ENCODE data around the gene YBX2. TPM values are rescaled to one million over a fixed set of nuclear protein-coding genes. Genes with fewer than 3 reads are reported as not detected.

YBX2 gene
- total RNA-seq, 1 experiment from 2014 or later: not detected

DNA sequence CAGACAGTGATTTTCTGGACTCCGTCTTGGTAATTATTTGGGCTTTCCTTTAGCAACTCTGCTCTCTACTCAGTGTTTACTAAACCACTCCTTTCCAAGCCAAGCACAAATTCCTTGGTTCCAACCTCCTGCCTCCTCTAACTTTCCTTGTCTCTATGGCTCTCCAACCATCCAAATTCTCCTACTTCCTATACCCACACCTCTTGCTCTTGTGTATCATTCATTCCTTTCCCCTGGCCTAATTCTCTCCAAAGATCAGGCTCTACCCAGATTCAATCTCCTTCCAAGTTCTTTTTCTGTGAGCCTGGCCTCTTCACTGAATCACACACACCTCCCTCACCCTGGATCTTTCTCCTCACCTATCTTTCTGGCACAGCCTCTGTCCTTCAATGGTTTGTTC is 33.6 kb upstream of the YBX2 start:
- DNase-seq: no peak
- H3K27ac ChIP-seq: no peak overlapping the region
- H3K36me3 ChIP-seq: no peaks in the 10 kb centered on the region
- H3K4me1 ChIP-seq: peaks cover 2% of the 10 kb centered on the region; the same call in 1 of the 2 replicates
- H3K9me3 ChIP-seq (replicated peaks): no peaks in the 10 kb centered on the region
- no peaks in the 10 kb centered on the region for H3K27me3 ChIP-seq
- peak overlapping the region; percentile 69; the same call in 1 of the 2 replicates for H3K4me3 ChIP-seq

DNA sequence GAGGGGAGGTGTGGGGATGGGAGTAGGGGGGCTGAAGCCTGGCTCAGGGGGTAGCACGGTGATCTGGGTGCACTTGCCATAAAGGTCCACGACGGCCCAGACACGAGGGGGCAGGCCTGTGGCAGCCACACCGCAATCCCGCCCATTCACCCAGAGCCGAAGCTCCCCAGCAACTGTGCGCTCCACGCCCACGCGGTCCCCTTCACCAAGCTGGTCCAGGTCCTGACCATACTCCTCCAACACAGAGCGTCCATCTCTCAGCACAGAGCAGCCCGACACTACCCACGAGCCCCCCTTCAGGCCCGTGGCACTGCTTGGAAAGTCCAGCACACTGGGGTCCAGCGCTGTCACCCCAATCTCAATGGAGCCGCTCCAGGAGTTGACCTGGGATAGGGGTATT is 33.1 kb upstream of the YBX2 start:
- Histone ChIP-seq H3K4me1 (peaks cover 2% of the 10 kb centered on the region; the same call in 1 of the 2 replicates), H3K27ac (no peak overlapping the region), H3K27me3 (no peaks in the 10 kb centered on the region), H3K36me3 (no peaks in the 10 kb centered on the region), H3K4me3 (no peak overlapping the region), H3K9me3 (replicated peaks) (no peaks in the 10 kb centered on the region)
- DNase-seq: no peak

DNA sequence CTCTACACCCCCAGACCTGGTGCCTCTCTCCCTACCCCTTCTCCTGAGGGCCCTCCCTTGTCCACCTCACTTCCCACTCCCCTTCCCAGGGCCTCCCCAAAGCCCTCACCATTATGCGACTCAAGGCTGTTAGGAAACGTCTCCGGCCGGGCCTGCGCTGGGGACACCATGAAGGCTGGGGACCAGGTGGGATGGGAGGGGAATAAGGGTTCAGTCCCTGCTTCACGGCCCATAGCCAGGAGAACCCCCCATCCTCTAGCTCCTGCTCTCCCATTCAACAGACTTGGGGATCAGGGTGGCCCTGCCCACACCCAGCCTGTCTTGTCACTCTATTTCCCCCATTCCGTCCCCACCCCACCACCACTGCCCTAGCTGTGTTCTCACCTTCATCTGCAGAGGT is 32.6 kb upstream of the YBX2 start:
- DNase-seq: no peak

DNA sequence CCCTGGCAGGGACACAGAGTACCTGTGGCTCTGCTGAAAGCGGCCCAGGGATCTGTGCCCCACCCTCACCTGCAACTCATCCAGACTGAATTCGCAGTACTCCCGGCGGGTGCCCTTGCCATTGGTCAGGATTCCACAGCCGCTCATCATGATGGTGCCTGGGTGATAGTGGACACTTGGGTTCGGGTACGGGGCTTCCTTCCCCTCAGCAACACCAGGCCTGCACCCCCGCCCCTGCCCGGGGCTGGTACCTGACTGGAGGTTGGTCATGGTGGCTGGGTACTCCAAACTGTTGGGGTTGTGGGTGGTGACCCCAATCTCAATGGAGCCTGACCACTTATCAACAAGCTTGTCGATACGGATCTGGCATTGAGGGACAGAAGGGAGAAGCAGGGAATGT is 31.7 kb upstream of the YBX2 start:
- Histone ChIP-seq H3K27ac (no peak overlapping the region), H3K4me3 (no peak overlapping the region), H3K27me3 (no peaks in the 10 kb centered on the region), H3K9me3 (replicated peaks) (no peaks in the 10 kb centered on the region), H3K4me1 (peaks cover 2% of the 10 kb centered on the region; the same call in 1 of the 2 replicates), H3K36me3 (no peaks in the 10 kb centered on the region)
- DNase-seq: no peak

More for the DNA sequence above, 32.6 kb upstream of the YBX2 start:
- no peaks in the 10 kb centered on the region for H3K9me3 ChIP-seq (replicated peaks)
- peaks cover 2% of the 10 kb centered on the region; the same call in 1 of the 2 replicates for H3K4me1 ChIP-seq
- no peaks in the 10 kb centered on the region for H3K27me3 ChIP-seq
- H3K27ac ChIP-seq: no peak overlapping the region
- no peak overlapping the region for H3K4me3 ChIP-seq
- no peaks in the 10 kb centered on the region for H3K36me3 ChIP-seq

DNA sequence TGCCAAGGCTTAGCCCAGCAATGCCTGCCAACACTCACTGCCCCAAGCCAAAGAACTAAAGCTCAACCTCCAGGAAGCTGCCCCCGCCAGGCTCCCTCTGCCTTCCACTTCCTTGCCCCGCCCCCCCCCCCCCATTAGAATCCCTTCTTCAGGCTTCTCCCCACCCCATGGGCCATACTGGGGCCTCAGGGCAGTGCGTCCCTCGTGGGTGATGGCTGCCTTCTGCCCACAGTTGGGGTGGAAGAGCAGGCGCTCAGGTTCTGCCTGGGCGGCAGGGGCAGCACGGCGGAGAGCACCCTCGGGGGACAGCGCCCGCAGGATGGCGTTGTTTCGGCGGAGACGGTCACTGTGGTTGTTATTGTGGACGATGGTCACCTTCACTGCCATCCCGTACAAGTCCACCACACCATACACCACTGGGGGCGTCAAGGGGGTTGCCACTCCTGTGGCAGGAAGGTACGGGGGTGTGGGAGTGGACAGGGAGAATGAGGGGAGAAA is 30.6 kb upstream of the YBX2 start:
- no peaks in the 10 kb centered on the region for H3K4me1 ChIP-seq
- H3K36me3 ChIP-seq: no peaks in the 10 kb centered on the region
- DNase-seq: no peak
- H3K27ac ChIP-seq: no peak overlapping the region
- no peaks in the 10 kb centered on the region for H3K27me3 ChIP-seq
- H3K4me3 ChIP-seq: no peak overlapping the region
- no peaks in the 10 kb centered on the region for H3K9me3 ChIP-seq (replicated peaks)

DNA sequence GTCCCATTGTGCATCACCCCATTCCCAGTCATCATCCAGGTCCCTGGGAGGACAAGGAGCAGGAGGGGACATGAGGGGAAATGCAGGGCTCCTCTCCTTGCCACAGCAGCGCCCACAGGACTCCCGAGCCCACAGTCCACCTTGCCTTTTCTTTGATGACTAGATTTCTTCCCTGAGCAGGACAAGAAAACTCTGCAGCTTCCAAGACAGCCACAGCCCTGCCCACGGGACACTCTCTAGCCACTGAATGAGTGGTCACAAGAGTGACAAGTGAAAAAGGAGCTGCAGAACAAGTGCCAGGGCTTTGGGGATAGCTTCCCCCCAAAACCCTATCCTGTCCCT is 30.0 kb upstream of the YBX2 start:
- Histone ChIP-seq H3K9me3 (replicated peaks) (no peaks in the 10 kb centered on the region), H3K27me3 (no peaks in the 10 kb centered on the region), H3K27ac (no peak overlapping the region), H3K36me3 (no peaks in the 10 kb centered on the region), H3K4me1 (no peaks in the 10 kb centered on the region), H3K4me3 (no peak overlapping the region)
- no peak for DNase-seq

DNA sequence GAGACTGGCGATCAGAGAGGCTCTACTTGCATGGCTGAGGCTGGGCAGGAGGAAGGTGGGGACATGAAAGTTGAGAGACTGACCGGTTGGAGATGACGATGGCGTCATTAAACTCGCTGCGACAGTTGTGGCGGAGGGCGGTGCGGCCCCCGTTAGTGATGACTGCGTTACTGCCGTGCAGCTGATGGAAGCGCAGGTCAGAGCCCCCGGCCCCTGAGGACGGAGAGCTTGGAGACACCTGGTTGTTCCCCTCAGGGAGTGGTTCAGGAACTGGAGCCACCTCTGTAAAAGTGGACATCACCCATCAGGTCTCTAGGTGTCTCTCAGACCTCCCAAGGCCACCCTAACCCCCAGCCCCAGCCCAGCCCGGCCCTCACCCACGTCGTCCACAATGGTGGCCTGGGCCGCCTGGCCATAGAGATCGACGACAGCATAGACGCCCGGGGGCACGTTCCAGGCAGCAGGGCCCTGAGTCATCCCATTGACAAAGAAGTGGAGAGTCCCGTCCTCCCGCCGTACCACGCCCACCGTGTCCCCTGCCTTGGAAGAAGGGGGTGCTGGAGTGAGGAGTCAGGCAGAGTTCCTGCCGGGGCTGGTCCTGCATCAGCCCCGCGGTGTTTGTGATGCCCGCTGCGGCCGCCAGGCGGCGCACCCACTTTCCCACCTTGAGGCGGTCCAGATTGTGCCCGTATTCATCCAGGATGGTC is 29.4 kb upstream of the YBX2 start:
- H3K9me3 ChIP-seq (replicated peaks): no peaks in the 10 kb centered on the region
- H3K36me3 ChIP-seq: no peaks in the 10 kb centered on the region
- H3K27ac ChIP-seq: no peak overlapping the region
- H3K27me3 ChIP-seq: no peaks in the 10 kb centered on the region
- no peaks in the 10 kb centered on the region for H3K4me1 ChIP-seq
- DNase-seq: no peak
- no peak overlapping the region for H3K4me3 ChIP-seq

DNA sequence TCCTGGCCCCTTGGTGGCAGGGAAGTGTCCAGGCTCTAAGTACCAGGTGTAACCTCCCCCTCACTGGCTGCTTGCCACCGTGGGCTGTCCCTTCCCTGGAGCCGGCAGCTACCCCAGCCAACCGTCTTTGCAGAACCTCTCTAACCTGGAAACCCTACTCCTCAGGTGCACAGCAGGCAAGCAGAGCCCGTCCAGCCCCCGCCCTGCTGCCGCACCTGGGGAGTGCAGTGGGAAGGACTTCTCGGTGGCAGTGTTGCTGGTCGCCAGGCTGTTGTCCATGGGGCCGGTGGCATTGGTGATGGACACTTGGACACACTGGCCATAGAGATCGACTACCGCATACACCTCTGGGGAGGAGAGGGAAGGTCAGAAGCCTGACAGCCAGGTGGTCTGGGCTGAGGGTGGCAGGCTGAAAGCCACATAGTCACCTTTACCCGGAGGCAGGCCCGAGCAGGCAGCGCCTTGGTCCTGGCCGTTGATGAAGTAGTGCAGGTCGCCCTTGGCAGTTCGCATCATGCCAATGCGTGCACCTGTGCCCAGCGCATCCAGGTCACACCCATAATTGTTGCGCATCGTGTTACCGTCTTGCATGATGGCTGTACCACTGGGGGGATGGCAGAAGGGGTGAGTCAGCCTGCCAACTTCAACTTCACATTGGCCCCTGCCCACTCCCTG is 28.2 kb upstream of the YBX2 start:
- DNase-seq: no peak
- H3K4me1 ChIP-seq: no peaks in the 10 kb centered on the region
- no peaks in the 10 kb centered on the region for H3K27me3 ChIP-seq
- H3K4me3 ChIP-seq: no peak overlapping the region
- H3K9me3 ChIP-seq (replicated peaks): no peaks in the 10 kb centered on the region
- H3K36me3 ChIP-seq: no peaks in the 10 kb centered on the region
- H3K27ac ChIP-seq: no peak overlapping the region

DNA sequence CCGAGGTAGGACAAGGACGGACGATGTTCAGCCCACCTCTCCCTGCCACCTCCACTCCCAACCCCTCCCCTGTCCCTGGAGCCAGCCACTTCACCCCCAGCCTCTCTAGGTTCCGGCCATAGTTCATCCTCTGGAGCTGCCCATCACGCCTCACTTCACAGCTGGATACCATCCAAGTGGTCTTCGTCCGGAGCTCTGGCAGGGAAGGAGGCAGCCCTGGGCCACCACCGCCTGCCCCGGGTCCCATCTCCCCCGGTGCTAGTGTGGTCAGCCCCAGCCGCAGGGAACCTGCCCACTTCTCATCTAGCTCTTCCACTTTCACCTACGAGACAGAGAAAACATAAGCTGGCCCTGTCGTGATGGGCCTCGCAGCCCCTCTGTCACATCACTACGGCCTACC is 27.0 kb upstream of the YBX2 start:
- Histone ChIP-seq H3K9me3 (replicated peaks) (no peaks in the 10 kb centered on the region), H3K27me3 (no peaks in the 10 kb centered on the region), H3K27ac (no peak overlapping the region), H3K4me3 (no peak overlapping the region), H3K4me1 (no peaks in the 10 kb centered on the region), H3K36me3 (no peaks in the 10 kb centered on the region)
- DNase-seq: no peak

DNA sequence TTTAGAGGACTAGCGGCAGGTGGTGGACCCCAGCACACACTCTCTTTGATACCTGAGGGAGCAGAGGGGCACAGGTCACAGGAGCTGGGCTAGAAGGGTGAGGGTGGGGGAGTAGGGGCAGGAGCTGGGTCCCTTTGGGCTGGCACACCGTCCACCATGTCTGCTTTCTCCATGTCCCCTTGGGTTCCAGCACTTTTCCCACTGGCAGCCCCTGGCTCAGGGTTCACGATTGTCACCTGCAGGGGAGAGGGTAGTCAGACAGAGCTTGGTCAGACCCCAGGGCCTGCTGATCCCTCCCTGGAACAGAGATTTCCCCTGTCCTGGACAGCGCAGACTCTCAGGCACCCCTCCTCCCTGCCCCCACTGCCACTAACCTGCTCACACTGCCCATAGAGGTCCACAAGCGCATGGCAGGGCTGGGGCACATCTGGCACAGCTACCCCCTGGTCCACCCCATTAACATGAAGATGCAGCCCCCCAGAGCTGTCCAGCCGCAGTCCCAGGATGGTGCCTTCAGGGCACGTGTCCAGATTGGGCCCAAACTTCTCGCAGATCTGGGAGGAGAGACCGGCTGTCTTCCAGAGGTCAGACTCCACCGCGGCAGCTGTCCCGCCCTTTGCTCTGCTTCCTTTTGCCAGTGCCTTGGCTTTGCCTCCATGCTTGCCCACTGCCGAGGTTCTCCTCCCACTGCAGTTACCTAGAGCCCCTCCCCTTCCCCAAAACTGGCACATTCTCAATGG is 23.9 kb upstream of the YBX2 start:
- Histone ChIP-seq H3K36me3 (peaks cover 6% of the 10 kb centered on the region), H3K9me3 (replicated peaks) (no peaks in the 10 kb centered on the region), H3K27ac (no peak overlapping the region), H3K4me3 (no peak overlapping the region), H3K4me1 (peaks cover 4% of the 10 kb centered on the region; the same call in 1 of the 2 replicates), H3K27me3 (no peaks in the 10 kb centered on the region)
- no peak for DNase-seq

DNA sequence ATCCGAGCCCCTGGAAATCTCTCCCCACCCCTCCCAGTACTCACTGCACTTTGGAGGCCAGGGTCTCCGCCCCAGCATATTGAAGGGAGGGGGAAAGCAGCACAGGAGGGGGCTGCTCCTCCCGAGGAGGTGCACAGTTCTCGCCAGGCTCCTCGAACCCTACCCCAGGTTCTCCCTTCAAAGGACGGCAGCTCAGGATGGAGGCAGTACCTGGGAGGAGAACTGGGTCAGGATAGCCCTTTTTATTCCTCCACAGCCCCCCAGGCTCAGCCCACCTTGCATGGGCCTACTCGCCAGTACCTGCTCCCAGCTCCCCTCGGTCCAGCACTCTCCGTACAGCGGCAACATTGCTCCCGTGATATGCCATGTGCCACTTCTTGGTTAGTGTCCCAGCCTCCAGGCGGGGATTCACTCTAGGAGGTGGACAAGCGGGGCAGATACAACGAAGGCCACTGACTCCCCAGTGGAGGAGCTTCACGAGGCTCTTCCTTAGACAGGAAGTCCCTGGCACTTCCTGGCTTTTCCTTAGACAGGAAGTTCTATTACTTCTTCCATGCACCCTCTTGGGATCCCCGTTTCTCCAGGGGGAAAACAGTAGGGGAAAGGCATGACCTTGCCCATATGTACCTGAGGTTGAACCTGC is 22.8 kb upstream of the YBX2 start:
- H3K27me3 ChIP-seq: no peaks in the 10 kb centered on the region
- H3K4me3 ChIP-seq: no peak overlapping the region
- peaks cover 16% of the 10 kb centered on the region for H3K36me3 ChIP-seq
- H3K27ac ChIP-seq: no peak overlapping the region
- H3K9me3 ChIP-seq (replicated peaks): no peaks in the 10 kb centered on the region
- DNase-seq: no peak
- peaks cover 4% of the 10 kb centered on the region; the same call in 1 of the 2 replicates for H3K4me1 ChIP-seq

DNA sequence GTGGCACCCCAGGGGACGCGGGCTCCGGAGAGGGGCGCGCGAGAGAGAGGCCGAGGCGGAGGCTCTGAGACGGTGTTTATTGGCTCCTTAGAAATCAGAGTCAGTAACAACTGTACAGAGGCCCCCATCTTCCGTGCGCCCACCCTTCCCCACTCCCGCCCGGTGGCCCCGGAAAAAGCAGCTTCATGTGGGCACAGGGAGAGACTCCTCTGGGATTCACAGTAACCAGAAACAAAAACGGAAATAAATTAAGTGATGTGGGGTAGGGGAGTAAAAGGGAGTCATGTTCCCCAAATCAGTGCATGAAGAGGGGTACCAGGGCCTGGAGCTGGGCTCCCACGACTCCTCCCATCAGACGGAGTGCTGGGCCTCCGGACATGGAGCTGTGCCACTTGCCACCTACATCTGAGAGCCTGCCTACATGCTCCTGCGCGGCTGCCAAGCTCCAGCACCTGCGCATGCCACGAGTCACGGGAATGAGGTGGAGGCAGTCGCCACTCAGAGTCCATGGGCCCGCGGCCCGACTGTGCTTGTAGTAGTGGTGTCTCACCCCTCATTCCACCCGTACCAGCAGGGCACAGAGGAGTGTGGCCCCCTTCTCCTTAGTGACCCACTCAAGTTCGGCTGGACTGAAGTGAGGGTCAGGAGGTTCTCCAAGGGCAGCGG is 21.3 kb upstream of the YBX2 start:
- H3K36me3 ChIP-seq: peaks cover 28% of the 10 kb centered on the region
- no peaks in the 10 kb centered on the region for H3K9me3 ChIP-seq (replicated peaks)
- H3K27me3 ChIP-seq: no peaks in the 10 kb centered on the region
- peak overlapping the region; percentile 66 for H3K27ac ChIP-seq
- peak overlapping the region; percentile 71 for H3K4me3 ChIP-seq
- H3K4me1 ChIP-seq: peaks cover 4% of the 10 kb centered on the region; the same call in 1 of the 2 replicates
- DNase-seq: no peak

DNA sequence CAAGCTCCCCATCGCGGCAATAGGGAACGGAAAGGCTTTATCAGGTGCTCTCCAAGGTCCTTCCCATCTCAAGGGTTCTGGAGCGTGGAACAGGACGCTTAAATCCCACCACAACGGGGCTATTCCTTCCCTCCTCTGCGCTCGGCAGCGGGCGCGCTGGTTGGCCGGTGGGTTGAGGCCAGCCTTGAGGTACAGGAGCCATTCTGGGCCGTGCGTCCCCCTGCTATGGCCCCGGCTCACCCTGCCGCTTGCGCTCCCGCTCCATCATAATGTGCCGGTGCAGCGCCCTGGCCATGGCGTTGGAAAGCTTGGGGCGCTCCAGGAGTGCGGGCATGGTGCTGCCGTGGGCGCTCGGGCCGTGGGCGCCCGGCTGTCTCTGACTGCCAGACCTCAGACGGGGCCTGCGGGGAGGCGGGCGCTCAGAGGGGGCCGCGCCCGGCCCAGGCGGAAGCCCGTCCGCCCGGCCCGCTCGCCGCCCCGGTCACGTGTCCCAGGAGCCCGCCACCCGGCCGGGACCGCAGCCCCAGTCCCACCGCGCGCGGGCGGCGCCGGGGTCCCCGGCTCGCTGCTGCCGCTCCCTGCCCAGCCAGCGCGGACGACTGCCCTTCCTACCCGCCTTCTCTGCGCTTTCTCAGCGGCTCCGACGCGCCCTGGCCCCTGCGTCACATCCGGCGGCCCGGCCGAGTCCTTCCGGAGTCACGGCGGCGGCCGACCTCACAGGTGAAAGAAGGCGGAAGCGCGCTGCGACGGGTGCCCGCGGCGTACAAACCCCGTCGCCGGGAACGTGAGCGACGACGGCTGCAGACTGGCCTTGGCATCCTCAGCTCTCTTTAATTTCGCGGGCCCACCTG is 20.5 kb upstream of the YBX2 start, which contains the start of gene GPS2:
Gene GPS2 (minus strand): TSS at position 642 of the 851 bp plus-strand sequence. CDS start 308 bp downstream, at position 334.
- H3K9me3 ChIP-seq (replicated peaks): no peaks in the 10 kb centered on the region
- peak within 1 kb of the TSS; percentile 66 for H3K27ac ChIP-seq
- H3K36me3 ChIP-seq: peaks cover 36% of the 10 kb centered on the region
- peaks cover 4% of the 10 kb centered on the region; the same call in 1 of the 2 replicates for H3K4me1 ChIP-seq
- H3K27me3 ChIP-seq: no peaks in the 10 kb centered on the region
- DNase-seq: peak; percentile 78
- H3K4me3 ChIP-seq: peak within 1 kb of the TSS; percentile 71
